ENCODE measurements around the gene LRCOL1.

Gene LRCOL1

GRCh38 chr12:132646850-132647249 is 36.5 kb upstream of the LRCOL1 start:
- TF ChIP-seq TAF1 (IDR thresholded peaks at IDR 0.05; ENCODE audit: borderline replicate concordance, low read depth, low read length) (no peak), POLR2A (IDR thresholded peaks at IDR 0.05; ENCODE audit: low read depth, low read length) (no peak)
- FAIRE-seq = no peak
- DNase-seq (ENCODE audit: insufficient read length) = no peak

GRCh38 chr12:132642846-132643835 is 32.8 kb upstream of the LRCOL1 start:
- TF ChIP-seq TAF1 (IDR thresholded peaks at IDR 0.05; ENCODE audit: borderline replicate concordance, low read depth, low read length) (no peak), POLR2A (IDR thresholded peaks at IDR 0.05; ENCODE audit: low read depth, low read length) (no peak)
- no peak for DNase-seq (ENCODE audit: insufficient read length)
- no peak for FAIRE-seq

- DNase-seq (ENCODE audit: insufficient read length) = no peak
- FAIRE-seq = no peak
- no peak for TF ChIP-seq TAF1 (IDR thresholded peaks at IDR 0.05; ENCODE audit: borderline replicate concordance, low read depth, low read length)
- TF ChIP-seq POLR2A (IDR thresholded peaks at IDR 0.05; ENCODE audit: low read depth, low read length) = no peak
- TF ChIP-seq POLR2AphosphoS5 (IDR thresholded peaks at IDR 0.05; ENCODE audit: low read depth, low read length) = no peak
Observed at GRCh38 chr12:132641811-132642650, 31.6 kb upstream of the LRCOL1 start.

- no peak for FAIRE-seq
- TF ChIP-seq POLR2AphosphoS5 (IDR thresholded peaks at IDR 0.05; ENCODE audit: low read depth, low read length) (no peak), POLR2A (IDR thresholded peaks at IDR 0.05; ENCODE audit: low read depth, low read length) (no peak), TAF1 (IDR thresholded peaks at IDR 0.05; ENCODE audit: borderline replicate concordance, low read depth, low read length) (no peak)
Observed at GRCh38 chr12:132640936-132641335, 30.6 kb upstream of the LRCOL1 start.

GRCh38 chr12:132639956-132640520 is 29.7 kb upstream of the LRCOL1 start:
- FAIRE-seq = no peak
- TF ChIP-seq POLR2AphosphoS5 (IDR thresholded peaks at IDR 0.05; ENCODE audit: low read depth, low read length) = no peak
- no peak for TF ChIP-seq POLR2A (IDR thresholded peaks at IDR 0.05; ENCODE audit: low read depth, low read length)
- no peak for TF ChIP-seq TAF1 (IDR thresholded peaks at IDR 0.05; ENCODE audit: borderline replicate concordance, low read depth, low read length)
- DNase-seq (ENCODE audit: insufficient read length) = no peak

More at GRCh38 chr12:132640936-132641335, 30.6 kb upstream of the LRCOL1 start:
- no peak for DNase-seq (ENCODE audit: insufficient read length)

GRCh38 chr12:132638541-132639408 is 28.4 kb upstream of the LRCOL1 start:
- no peak for TF ChIP-seq POLR2A (IDR thresholded peaks at IDR 0.05; ENCODE audit: low read depth, low read length)
- DNase-seq (ENCODE audit: insufficient read length) (no peak), FAIRE-seq (no peak)

GRCh38 chr12:132637811-132638210 is 27.4 kb upstream of the LRCOL1 start:
- no peak for DNase-seq (ENCODE audit: insufficient read length)
- TF ChIP-seq POLR2A (IDR thresholded peaks at IDR 0.05; ENCODE audit: low read depth, low read length) (no peak), TAF1 (IDR thresholded peaks at IDR 0.05; ENCODE audit: borderline replicate concordance, low read depth, low read length) (no peak), POLR2AphosphoS5 (IDR thresholded peaks at IDR 0.05; ENCODE audit: low read depth, low read length) (no peak)
- no peak for FAIRE-seq

GRCh38 chr12:132635076-132635955 is 24.9 kb upstream of the LRCOL1 start:
- DNase-seq (ENCODE audit: insufficient read length) (no peak), FAIRE-seq (no peak)
- no peak for TF ChIP-seq POLR2AphosphoS5 (IDR thresholded peaks at IDR 0.05; ENCODE audit: low read depth, low read length)
- no peak for TF ChIP-seq POLR2A (IDR thresholded peaks at IDR 0.05; ENCODE audit: low read depth, low read length)
- TF ChIP-seq TAF1 (IDR thresholded peaks at IDR 0.05; ENCODE audit: borderline replicate concordance, low read depth, low read length) = no peak

GRCh38 chr12:132634411-132634990 is 24.1 kb upstream of the LRCOL1 start:
- DNase-seq (ENCODE audit: insufficient read length) = no peak
- no peak for TF ChIP-seq POLR2AphosphoS5 (IDR thresholded peaks at IDR 0.05; ENCODE audit: low read depth, low read length)
- TF ChIP-seq TAF1 (IDR thresholded peaks at IDR 0.05; ENCODE audit: borderline replicate concordance, low read depth, low read length) = no peak
- no peak for TF ChIP-seq POLR2A (IDR thresholded peaks at IDR 0.05; ENCODE audit: low read depth, low read length)
- FAIRE-seq = no peak

GRCh38 chr12:132633901-132634300 is 23.5 kb upstream of the LRCOL1 start:
- FAIRE-seq = no peak
- DNase-seq (ENCODE audit: insufficient read length) = no peak
- no peak for TF ChIP-seq POLR2A (IDR thresholded peaks at IDR 0.05; ENCODE audit: low read depth, low read length)
- no peak for TF ChIP-seq TAF1 (IDR thresholded peaks at IDR 0.05; ENCODE audit: borderline replicate concordance, low read depth, low read length)
- TF ChIP-seq POLR2AphosphoS5 (IDR thresholded peaks at IDR 0.05; ENCODE audit: low read depth, low read length) = no peak
